HG02571 (cell line): ENCODE data around the gene ANP32B.
A peak's percentile ranks its signal among the peaks of the same experiment; 100 is the strongest.
"Not testable (repeated sequence)": the region's sequence is repeated elsewhere in the genome, so short reads cannot be mapped to it uniquely, and the experiment has no call there.

ENCODE experiments used
- ATAC-seq: cut with Tn5 transposase; IDR thresholded peaks from one replicate; pipeline ENCODE4 v1.9.1; 2021; ENCODE audit warnings: mild to moderate bottlenecking, moderate library complexity; ENCODE audit not compliant: unreplicated experiment

Gene ANP32B

DNA sequence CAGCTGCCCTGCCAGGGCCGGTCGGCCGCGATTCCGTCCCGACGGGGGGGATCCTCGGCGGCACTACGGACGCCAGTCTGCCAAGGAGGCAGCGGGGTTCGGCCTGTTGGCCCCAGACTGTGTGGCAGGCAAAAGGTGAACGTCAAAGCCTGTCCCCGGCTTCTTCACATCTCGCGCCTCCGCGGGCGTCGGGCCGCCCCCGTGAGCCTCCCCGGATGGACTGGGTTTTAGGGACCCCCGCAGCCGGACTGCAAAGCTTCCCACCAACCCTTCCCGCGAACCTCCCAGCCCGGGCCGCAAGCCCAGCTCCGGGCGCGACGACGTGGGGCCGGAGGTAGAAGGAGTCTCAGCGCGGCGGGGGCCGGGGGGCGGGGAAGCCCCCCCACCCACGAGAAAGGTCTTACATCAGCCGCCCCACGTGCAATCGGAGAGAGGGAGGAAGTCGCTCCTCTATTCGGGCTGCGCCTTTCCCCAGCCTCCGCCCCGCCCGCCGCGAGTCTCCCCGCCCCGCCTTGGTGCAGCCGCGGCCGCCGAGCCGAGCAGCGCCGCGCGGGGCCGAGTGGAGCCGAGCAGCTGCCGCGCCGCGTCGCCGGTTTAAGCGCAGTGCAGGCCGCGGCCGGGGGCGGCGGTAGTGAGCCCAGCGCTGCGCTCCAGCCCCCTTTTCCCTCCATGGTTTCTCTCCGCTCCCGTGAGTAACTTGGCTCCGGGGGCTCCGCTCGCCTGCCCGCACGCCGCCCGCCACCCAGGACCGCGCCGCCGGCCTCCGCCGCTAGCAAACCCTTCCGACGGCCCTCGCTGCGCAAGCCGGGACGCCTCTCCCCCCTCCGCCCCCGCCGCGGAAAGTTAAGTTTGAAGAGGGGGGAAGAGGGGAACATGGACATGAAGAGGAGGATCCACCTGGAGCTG is at the start of gene ANP32B:
ANP32B (plus strand) TSS at position 659 of the 906 bp plus-strand sequence; CDS start at position 874, 215 bp downstream.
- peak; percentile 60 for ATAC-seq

DNA sequence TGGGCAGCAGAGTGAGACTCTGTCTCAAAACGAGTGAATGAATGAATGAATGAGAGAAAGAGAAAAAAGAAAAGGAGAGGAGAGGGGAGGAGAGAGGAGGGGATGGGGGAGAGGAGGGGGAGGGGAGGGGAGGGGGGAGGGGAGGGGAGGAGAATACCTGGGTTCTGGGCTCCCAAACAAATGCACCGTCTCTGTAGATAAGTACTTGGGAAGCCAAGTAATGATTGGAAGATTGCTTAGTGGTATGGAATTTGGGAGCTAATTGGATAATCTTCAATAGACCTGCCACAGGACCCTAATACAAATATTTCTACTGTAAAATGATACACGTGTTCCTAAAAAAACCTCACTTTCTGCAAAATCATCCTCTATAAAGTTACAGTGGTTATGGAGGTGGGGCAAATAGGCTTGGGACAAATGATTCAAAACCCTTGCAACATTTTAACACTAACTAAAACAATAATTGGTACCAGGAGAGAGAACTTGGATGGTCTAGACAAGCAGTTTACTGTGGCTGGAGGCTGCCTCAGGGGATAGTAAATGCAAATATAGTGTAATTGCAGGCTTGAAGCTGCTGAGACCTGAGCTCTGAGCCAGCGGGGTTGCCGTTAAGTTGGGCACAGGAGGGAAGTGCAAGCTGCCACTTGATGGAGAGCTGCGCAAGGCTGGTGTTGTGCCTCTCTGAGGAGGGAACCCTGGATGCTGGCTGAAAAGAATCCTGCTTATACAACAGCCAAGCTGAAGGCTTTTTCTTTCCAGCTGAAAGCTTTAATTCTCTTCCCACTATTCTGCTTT is 48.6 kb upstream of the ANP32B start:
- ATAC-seq: no peak

DNA sequence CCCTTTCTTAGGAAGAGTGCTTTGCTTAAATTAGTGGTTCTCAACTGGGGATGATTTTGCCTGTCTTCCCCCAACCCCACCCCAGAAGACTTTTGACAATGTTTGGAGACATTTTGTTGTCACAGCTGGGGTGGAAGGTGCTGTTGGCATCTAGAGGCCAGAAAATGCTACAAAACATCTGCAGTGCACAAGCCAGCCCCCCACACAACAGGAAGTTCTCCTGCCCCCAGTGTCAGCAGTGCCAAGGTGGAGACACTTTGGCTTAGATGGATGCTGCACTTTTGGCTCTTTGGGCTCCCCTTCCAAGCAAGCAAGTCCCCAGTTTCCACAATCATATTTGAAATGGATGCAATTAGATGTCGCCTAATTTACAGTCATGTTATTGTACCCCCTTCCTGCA is 47.9 kb upstream of the ANP32B start:
- no peak for ATAC-seq

DNA sequence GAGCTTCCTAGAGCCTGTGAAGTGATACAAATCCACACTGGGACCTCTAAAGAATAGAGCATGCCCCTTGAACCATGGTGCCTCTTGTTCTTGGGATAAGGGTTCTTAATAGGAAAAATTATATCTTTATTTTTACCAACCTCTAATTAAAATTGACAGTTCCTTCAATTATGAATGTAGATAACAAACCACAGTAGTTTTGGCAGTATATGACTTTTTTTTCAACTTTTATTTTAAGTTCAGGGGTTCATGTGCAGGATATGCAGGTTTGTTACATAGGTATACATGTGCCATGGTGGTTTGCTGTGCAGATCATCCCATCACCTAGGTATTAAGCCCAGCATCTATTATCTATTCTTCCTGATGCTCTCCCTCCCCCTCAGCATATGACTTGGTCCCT is 46.1 kb upstream of the ANP32B start:
- ATAC-seq: no peak

DNA sequence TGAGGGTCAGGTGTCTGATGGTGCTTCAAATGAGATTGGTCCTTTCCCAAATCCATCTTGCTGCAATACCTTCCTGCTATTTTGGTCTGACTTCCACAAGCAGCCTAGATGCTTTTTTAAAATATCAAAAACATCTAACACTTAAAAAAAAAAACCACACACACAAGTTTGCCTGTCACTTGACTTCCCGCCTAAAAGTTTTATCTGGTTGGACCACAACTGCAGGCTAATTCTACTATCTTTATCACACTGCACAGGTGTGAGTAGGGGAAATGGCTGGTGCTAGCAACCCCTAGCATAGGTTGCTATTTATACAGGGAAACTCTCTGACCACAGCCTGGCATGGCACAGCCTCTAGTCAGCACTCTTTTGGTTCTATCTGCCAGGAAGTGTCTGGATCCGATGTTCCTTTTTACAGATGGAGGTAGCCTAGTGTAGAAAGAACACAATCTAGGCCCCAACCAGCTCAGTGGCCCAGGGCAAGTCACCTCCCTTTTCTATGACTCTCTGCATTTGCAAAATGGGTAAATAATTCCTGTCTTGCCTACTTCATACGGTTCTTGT is 45.0 kb upstream of the ANP32B start, which contains the start of gene HEMGN:
HEMGN (minus strand) TSS at position 92 of the 564 bp plus-strand sequence; CDS start at position 56, 36 bp downstream.
- ATAC-seq: no peak

DNA sequence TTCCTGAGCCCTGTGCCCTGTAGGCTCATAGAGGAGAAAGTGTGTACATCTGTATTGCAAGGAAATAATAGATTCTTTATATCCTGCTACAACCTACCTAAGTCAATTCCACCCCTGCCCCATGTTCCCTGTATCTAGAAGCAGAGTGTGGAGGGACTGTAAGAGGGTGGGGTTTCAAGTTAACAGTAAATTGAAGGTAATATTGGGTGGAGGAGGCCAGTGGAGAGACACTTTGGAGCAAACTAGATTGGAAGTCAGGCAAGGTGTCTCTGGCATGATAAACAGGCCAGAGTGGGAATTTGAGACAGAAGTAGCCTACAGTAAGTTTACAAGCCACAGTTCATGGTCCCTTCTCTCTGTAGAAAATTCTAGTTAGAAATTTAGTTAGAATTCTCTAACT is 42.9 kb upstream of the ANP32B start:
- ATAC-seq: no peak

DNA sequence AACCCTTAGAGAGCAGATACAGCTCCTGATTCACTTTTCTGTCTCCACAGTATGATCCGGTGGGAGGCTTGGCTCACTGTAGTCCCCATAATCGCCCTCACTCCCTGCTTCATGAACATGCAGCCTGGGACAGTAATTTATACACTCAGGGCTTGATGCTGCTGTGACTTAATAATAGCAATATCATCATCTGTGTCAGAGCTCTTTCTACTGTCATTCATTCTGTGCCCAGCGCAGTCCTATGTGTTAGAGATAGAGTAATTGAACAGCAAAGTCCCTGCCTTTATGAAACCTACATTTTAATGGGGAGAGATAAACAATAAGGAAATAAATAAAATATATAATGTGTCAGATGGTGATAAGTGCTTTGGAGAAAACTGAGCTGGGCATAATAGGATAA is 42.4 kb upstream of the ANP32B start:
- no peak for ATAC-seq

DNA sequence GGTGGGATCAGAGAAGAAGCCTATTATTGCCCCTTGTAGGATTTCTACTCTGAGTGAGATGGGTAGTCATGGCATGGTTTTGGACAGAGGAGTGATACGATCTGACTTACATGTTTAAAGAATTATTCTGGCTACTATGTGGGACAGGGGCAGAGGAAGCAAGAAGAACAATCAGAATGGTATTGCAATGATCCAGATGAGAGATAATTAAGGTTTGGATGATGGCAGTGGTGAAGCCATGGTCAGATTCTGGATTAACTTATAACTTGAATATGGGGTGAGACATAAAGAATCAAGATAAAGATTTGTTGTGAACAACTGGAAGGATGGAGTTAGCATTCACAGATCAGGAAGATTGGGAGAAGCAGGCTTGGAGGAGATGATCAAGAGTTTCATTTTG is 41.8 kb upstream of the ANP32B start:
- no peak for ATAC-seq

DNA sequence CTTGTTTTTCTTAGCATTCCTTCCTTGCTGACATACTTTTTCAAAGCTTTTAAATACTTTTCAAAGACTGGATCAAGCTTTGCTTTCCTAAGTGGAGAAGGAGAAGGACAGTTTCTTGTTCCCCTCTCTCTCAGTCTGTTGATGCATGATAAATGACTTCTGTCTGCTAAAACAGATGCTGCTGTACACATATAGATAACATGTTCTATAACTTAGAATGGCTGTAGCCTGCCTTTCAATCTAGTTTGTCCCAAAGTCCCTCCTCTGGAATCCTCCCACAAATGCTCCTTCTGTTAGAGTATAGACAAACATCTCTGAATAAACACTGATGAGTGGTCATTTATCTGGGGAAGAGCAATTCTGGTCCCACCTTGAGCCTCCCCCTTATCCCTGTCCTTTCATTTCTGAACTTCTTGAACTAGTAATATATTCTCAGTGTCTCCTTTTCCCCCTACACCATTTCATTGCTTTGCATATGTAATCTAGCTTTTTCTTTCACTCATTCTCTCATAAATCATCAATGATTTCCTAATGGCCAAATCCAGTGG is 39.8 kb upstream of the ANP32B start:
- no peak for ATAC-seq

DNA sequence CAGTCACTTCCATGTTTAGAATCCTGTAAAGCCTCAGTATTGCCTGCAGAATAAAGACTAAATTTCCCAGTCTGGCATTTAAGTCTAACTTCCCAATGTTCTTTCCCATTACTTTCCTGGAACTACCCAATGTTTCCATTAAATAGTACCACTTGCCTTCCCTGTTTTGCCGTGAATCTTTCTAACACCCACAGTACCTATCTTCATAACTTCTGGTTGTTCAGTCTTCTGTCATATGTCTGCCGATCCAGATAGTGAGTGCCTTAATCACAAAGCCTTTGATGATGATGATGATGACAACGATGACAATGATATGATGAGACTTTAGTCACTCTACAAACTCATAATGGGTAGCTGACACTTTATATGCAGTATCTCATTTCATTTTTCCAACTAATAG is 38.5 kb upstream of the ANP32B start:
- no peak for ATAC-seq

DNA sequence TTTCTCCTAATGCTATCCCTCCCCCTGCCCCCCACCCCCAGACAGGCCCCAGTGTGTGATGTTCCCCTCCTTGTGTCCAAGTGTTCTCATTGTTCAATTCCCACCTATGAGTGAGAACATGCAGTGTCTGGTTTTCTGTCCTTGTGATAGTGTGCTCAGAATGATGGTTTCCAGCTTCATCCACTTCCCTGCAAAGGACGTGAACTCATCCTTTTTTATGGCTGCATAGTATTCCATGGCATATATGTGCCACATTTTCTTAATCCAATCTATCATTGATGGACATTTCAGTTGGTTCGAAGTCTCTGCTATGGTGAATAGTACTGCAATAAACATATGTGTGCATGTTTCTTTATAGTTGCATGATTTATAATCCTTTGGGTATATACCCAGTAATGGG is 37.7 kb upstream of the ANP32B start:
- not testable (repeated sequence) for ATAC-seq

DNA sequence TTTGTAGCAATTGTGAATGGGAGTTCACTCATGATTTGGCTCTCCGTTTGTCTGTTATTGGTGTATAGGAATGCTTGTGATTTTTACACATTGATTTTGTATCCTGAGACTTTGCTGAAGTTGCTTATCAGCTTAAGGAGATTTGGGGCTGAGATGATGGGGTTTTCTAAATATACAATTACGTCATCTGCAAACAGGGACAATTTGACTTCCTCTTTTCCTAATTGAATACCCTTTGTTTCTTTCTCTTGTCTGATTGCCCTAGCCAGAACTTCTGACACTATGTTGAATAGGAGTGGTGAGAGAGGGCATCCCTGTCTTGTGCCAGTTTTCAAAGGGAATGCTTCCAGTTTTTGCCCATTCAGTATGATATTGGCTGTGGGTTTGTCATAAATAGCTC is 36.0 kb upstream of the ANP32B start:
- ATAC-seq: not testable (repeated sequence)

GRCh38 chr9:97950873-97951272 is 32.3 kb upstream of the ANP32B start:
- ATAC-seq: not testable (repeated sequence)

DNA sequence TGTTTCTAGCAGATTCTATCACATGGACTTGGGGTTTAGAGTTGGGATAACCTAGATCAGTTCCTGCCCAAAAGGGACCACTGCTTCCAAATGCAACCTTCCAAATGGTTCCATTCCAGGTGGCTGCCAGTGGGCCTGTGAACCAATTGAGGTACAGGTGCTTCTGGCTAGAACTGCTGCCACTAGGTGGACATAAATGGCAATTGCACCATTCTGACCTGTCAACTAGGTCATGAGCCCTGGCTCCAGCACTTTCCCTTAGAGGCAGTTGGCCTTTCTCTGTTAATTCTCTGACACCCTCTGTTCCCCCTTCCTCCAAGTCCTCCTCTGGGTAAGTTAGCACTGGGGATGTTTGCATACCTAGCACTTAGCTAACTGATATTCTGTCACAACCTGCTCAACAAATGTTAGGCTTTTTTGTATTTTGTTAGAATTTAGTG is 28.6 kb upstream of the ANP32B start:
- peak; percentile 87 for ATAC-seq

DNA sequence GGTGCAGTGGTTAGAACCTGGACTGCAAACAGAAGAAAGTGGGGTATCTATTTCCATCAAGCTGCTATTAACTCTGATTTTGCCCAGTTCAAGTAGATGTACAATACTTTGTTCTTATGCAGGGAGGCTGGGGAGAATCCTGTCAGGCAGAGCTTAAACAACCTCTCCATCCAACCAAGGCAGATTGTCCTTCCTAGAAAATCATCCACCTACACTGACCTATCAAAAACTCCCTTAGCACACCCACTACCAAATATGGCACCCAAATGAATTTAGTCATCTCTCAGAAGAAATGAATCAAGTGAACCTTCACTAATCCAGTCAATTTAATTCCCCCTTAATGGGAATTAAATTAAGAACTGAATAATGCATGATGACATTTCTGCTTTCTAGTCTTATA is 26.8 kb upstream of the ANP32B start:
- no peak for ATAC-seq

DNA sequence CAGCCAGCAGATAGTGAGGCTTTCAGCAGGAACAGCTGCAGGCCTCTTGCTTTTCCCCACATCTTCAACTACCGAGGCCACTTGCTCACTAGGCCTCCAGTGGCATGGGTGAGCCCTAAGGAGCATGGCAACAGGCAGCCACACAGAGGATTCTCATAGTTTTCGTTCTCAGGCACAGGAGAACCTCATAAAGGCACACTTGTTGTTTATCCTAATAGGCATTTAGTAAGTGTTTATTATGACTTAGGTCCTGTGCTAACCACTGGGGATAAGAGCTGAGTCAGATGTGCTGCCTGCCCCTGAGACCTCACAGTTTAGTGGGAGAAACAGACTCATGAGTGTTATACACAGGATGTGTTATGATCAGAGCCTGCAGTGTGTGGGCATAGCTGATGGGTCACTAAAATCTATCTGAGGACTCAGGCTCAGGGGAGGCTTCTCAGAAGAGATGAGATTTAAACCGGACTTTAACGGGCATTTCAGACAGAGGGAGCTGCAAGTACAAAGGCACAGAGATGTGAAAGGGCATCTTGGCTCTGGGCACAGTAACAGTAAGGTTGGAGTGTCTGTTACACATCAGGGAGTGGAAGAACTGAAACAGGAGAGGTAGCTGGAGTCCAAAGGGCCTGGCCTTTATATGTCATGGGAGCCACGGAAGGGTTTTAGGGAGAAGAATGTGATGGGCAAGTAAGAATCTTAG is 24.2 kb upstream of the ANP32B start:
- ATAC-seq: no peak

DNA sequence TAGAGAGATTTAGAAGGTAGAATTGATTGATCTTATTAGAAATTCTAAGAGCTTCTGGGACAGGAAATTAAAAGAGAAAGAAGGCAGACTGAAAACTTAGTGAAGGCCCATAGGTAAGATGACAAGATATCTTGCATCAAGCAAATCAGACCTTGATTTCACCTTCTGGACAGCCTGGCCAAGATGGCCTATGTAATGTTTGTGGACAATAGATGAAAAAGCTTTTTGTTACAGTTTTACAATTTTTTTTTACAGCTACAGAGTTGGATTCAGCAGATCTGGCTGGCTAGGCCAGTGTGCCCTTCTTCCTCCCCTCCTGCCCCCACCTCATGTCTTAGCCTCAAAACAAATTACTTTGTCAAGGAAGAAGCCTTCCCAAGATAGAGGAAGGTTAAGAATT is 23.6 kb upstream of the ANP32B start:
- ATAC-seq: no peak

DNA sequence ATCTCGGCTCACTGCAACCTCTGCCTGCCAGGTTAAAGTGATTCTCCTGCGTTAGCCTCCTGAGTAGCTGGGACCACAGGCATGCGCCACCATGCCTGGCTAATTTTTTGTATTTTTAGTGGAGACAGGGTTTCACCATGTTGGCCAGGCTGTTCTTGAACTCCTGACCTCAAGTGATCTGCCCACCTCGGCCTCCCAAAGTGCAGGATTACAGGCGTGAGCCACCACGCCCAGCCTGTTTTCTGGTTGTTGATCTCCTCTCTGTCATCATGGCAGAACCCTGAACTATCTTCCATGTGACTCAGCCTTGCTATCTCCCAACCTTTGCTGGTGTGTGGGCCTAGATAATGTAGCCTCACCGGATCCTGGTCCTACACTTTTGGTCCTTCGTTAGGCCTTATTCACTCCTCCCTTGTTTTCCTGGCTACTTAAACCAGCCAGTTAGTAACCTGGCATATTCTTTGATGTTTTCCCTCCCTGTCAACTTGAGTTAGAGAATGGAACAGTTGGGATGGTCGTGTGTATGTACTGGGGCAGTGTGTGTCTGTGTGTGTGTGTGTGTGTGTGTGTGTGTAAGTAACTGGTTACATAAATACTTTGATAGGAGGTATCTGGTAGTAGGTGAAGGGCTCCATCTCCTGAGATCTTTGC is 22.3 kb upstream of the ANP32B start:
- not testable (repeated sequence) for ATAC-seq

GRCh38 chr9:97961361-97961760 is 21.8 kb upstream of the ANP32B start:
- no peak for ATAC-seq

GRCh38 chr9:97962136-97962535 is 21.0 kb upstream of the ANP32B start:
- ATAC-seq: no peak
